ENCODE measurements around the gene DFFB.

The DFFB gene

GRCh38 chr1:3929126-3929525 lies 71.8 kb downstream of the DFFB start:
- no peak for DNase-seq

GRCh38 chr1:3930301-3931006 lies 73.2 kb downstream of the DFFB start:
- no peak for DNase-seq

GRCh38 chr1:3931007-3931912 lies 74.0 kb downstream of the DFFB start:
- DNase-seq, result no peak

GRCh38 chr1:3932156-3932919 lies 75.1 kb downstream of the DFFB start:
- no peak for DNase-seq
